HG03108 (cell line): ENCODE measurements around the gene RGPD4.
"Not testable (repeated sequence)": the region's sequence is repeated elsewhere in the genome, so short reads cannot be mapped to it uniquely, and the experiment has no call there.

ENCODE experiments used
- ATAC-seq: cut with Tn5 transposase; IDR thresholded peaks from one replicate; pipeline ENCODE4 v1.9.1; 2021; ENCODE audit warnings: moderate library complexity; ENCODE audit not compliant: unreplicated experiment

RGPD4 gene

GRCh38 chr2:107916696-107917370 lies 90.1 kb downstream of the RGPD4 start:
- not testable (repeated sequence) for ATAC-seq

DNA sequence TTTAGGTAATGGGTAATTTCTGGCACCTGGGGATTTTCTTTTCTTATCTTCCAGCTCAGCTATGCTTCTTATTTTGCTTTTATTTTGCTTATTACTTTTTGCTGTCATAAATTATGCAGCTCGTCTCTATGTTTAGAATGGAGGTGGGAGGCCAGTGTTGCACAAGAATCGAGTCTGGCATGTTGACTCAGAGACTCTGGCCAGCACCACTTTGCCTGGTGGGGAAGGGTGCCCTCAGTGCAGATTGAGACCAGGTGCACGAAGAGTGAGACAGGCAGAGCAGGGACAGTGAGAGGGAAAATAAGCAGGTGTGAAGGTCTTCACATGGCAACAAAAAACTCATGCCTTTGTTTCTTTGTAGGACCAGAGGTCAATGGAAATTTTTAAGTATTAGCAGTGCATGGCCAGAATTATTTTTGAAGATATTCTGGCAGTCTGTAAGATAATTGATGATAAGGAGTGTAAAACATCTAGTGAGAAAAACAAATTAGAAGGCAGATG lies 100.4 kb downstream of the RGPD4 start:
- ATAC-seq, result no peak

DNA sequence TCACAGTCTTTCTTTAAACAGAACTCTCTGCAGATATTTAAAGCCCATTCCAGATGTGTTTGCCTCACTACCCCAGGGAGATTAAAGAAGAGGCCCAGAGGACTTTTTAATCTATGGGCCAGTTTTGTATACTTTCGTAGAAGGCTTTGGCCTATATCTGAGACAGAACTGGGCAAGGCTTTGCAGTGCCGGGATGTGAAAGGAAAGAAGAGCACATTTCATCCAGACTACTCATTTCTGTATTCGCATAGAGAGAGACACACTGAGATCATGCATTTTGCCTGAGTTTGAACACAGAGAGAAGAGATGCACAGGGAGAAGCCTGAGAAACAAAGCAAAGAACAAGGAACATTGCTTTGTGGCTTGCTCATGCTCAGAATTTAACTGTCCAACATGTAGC lies 104.7 kb downstream of the RGPD4 start:
- ATAC-seq, result no peak

GRCh38 chr2:107932488-107932887 lies 105.8 kb downstream of the RGPD4 start:
- ATAC-seq, result no peak

- no peak for ATAC-seq
Measured at GRCh38 chr2:107932979-107933378, 106.3 kb downstream of the RGPD4 start.

- ATAC-seq, result no peak
Measured at GRCh38 chr2:107936433-107937359, 110.0 kb downstream of the RGPD4 start.
